HG02981 (cell line): ENCODE results near the gene NDOR1.

ENCODE experiments used
- ATAC-seq: cut with Tn5 transposase; IDR thresholded peaks from one replicate; pipeline ENCODE4 v1.9.1; 2021; ENCODE audit warnings: mild to moderate bottlenecking, moderate library complexity; ENCODE audit not compliant: unreplicated experiment

The NDOR1 gene

DNA sequence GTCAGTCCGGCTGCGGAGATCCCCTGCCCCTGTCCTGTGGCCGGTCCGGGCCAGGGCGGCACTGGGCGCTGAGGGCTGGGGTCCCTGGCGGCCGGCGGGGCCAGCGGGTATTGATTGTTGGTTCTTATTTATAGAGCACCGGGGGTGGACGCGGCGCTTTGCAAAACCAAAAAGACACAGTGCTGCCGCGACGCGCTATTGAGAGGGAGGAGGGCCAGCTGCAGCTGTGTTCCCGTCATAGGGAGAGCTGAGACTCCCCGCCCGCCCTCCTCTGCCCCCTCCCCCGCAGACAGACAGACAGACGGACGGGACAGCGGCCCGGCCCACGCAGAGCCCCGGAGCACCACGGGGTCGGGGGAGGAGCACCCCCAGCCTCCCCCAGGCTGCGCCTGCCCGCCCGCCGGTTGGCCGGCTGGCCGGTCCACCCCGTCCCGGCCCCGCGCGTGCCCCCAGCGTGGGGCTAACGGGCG is 38.2 kb upstream of the NDOR1 start:
- no peak for ATAC-seq

DNA sequence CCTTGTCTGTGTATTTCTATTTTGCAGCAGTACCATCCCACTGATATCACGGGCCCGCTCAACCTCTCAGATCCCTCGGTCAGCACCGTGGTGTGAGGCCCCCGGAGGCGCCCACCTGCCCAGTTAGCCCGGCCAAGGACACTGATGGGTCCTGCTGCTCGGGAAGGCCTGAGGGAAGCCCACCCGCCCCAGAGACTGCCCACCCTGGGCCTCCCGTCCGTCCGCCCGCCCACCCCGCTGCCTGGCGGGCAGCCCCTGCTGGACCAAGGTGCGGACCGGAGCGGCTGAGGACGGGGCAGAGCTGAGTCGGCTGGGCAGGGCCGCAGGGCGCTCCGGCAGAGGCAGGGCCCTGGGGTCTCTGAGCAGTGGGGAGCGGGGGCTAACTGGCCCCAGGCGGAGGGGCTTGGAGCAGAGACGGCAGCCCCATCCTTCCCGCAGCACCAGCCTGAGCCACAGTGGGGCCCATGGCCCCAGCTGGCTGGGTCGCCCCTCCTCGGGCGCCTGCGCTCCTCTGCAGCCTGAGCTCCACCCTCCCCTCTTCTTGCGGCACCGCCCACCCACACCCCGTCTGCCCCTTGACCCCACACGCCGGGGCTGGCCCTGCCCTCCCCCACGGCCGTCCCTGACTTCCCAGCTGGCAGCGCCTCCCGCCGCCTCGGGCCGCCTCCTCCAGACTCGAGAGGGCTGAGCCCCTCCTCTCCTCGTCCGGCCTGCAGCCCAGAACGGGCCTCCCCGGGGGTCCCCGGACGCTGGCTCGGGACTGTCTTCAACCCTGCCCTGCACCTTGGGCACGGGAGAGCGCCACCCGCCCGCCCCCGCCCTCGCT is 37.5 kb upstream of the NDOR1 start:
- no peak for ATAC-seq

DNA sequence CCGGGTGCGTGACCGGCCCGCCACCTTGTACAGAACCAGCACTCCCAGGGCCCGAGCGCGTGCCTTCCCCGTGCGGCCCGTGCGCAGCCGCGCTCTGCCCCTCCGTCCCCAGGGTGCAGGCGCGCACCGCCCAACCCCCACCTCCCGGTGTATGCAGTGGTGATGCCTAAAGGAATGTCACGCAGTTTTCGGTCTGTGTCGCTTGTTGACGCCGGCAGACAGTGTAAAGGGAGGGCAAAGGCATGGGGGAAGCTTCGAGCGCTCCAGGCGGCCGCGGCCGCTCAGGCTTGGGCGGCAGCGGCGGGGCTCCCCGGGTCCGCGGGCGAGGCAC is 37.0 kb upstream of the NDOR1 start:
- ATAC-seq, result no peak

DNA sequence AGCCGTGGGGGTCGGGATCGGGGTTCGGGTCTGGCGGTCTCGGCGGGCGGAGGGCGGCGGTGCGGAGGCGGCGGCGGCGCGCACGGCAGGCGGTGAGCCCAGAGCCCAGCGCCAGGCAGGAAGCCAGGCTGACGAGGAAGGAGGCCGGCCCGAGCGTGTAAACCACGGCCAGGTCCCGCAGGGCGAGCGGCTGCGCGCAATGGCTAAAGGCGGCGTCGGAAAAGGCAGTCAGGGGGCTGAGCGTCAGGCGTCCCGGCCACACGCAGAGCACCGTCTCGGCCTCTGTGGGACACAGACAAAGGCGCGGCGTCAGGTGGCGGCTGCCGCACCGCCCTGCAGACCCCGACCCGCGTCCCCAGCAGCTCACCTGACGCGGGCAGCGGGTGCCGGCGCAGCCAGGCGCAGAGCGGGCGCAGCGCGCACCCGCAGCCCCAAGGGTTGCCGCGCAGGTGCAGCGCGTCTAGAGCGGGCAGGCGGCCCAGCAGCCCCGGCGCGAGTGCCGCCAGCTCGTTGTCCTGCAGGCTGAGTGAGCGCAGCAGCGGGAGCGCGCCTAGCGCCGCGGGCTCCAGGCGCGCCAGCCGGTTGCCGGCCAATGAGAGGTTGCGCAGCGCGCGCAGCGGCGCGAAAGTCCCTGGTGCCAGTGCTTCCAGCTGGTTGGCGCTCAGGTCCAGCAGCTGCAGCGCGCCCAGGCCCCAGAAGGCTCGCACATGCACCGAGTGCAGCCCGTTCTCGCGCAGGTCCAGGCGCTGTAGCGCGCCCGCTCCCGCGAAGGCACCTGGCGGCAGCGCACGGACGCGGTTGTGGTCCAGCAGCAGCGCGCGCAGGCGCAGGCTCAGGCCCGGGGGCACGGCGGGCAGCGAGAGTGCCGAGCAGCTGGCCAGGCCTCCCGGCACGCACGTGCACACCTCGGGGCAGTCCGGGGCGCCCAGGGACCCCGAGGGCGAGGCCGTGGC is 36.3 kb upstream of the NDOR1 start:
- ATAC-seq, result no peak

DNA sequence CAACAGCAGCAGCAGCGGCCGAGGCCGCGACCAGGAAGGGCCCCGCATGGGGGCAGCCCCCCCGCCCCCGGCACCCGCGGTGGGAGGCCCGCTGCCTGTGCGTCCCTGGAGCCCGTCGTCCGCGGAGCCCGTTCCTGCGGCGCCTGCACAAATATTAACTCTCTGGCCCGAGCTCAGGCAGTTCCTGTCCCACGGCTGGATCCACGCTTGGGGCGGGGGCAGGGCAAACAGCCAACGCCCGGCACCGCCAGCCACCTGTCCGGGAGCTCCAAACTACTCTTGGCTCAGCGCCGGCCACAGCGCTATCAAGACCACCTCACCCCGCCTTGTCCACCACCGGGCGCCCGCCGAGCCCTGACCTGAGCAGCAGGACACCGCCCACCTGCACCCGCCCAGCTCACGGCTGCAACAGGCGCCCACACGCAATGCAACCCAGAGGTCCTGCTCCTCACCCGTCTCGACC is 35.6 kb upstream of the NDOR1 start, which contains the start of gene LRRC26:
LRRC26 (minus strand) TSS at position 156 of the 463 bp plus-strand sequence; CDS start at position 48, 108 bp downstream.
- no peak for ATAC-seq

DNA sequence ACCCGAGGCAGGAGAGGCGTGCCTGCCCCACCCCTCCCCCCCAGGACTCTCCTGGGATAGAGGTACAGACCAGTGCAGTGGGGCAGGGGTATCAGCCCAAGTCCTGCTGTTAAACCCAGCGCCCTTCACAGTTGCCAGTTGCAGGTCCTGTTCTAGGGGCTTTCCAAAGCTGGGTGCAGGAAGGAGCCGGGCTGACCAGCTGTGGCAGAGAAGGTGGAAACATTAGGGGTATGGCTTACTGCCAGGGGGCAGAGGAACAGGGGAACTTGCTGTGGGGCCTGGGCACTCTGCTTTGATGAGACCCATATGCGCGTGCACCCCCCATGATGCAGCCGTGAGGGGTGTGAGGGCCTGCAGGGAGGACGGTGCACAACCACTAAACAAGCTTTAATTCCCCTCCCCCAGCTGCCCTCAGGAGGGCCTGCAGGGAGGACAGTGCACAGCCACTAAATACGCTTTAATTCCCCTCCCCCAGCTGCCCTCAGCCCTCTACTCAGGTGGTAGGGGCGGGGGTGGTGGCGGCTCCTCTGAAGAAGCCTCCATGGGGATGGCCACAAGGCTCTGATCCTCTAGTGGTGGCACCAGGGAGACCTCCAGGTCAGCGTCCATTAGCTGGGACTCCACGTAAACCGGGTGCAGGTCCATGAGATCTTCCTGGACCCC is 34.9 kb upstream of the NDOR1 start:
- ATAC-seq, result no peak

DNA sequence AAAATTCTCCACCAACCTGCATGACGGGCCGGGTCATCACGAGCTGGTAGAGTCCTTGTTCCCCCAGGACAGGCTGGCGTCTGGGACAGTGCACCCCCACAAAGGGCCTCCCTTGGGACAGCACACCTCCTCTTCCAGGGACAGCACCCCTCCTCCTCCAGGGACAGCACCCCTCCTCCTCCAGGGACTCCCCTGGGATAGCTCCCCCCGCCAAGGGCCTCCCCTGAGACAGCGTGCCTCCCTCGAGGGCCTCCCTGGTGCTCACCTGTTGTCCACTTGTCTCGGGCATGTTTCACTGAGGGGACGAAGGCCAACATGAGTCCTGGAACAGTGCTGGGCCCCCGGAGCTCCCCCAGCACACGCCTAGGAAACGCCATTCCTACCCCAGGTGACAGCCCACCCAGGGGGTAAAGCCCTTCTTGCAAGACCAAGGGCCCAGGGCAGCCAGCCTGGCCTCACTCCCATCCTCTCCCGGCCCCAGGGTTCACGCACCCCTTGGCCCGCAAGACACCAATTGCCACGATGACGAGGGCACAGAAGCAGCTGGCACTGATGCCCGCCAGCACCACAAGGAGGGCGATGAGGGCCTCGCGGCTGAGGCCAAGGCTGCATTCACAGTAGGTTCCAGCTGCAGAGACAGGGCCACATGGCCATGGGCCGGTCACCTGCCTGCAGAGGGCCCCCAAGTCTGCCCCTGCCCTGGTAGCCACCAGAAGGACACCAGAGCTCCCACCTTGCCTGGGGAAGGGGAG is 34.2 kb upstream of the NDOR1 start:
- no peak for ATAC-seq

DNA sequence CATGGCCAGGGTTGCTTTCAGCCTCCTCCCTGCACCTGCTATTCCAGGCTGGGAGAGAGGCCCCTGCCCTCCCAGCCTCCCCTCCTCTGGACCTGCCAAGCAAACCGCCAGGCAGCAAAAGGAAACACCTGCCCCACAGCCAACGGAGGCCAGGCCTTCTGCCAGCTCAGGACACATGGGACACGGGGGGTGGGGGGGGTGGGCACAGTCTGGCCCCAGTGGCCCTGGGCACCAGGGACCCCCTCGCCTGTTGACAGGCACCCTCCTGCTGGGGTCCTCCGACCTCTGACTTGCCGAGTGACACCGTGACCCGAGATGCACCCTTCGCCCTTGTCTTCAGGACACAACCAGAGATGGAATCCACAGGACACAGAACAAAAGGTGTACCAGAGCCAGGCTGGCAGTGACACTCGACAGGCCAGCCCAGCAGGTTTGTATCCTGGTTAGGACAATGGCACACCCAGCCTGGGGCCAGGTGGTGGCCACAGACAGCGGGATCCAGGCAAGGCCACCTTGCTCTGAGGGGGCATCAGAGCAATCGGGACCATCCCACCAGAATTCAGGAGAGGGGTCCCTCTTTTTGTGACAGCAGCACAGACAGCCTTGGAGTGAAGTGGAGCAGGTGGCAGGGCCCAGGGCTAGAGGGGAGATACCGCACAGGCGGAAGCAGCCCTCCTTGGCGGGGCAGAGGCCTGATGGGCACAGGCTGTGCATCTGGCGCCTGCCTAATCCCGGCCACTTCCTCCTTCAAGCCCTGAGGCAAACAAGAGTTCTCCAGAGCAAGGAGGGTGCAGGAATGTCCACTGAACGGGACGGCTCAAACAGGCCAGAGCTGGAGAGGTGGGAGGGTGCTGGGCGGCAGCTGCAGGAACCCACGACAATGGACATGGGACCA is 32.4 kb upstream of the NDOR1 start:
- ATAC-seq, result no peak

DNA sequence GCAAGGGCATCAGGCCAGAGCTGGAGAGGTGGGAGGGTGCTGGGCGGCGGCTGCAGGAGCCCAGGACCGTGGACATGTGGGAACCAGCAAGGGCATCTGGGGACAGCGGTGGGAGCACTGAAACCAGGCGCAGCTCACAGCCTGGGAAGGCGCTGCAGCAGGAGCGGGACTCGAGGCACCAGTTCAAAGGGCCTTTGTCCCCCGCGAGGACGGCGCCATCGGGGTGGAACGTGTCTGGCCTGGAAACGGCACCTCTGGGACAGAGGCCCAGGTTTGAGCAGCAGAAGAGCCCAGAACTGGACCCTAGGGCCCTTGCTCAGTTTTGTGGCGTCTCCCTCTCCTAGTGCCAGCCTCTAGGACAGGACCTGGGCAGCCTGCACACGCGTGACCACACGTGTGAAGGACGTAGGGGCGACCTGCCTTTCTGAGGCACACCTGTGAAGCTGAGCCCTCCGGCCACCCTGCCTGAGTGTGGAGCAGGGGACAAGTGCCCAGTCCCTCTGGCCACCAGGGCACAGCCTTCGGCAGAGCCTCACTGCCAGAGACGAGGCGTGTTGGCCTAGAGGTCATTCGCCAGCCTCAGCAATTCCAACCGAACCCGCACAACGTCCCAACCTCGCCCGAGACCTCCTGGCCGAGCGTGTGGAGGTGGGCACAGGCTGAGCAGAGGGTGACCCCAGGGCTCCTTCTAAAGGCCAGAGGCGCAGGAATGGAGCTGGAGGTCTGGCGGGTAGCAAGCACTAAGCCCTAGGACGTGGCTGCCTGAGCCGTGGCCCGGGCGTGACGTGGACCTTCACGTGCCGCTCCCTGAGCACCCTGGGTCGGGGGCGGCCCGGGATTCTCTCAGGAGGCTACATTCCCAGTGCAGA is 31.5 kb upstream of the NDOR1 start:
- no peak for ATAC-seq

DNA sequence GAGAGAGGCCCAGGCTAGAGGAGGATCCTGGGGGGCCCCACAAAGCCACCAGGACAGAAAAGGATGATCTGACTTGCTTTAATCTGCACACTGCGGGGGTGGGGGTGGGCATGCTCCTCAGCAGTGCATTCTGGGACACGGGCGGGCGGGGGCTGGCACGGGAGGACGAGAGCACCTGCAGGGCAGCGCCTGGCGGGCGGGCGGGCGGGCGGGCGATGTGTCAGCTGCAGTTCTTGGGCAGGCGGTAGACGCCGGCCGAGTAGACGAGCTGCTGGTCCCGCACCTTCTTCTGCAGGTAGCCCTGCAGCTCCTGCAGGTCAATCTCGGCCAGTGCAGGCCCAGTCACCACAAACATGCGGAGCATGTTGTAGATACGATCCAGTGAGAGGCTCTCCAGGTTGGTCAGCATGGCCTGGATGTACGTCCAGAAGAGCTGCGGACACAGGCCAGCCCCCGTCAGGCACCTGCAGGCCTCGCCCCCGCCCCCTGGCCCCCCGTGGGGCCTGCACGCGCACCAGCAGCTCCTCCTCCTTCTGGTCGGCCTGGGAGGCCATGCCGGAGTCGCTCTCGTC is 30.7 kb upstream of the NDOR1 start:
- ATAC-seq, result no peak

DNA sequence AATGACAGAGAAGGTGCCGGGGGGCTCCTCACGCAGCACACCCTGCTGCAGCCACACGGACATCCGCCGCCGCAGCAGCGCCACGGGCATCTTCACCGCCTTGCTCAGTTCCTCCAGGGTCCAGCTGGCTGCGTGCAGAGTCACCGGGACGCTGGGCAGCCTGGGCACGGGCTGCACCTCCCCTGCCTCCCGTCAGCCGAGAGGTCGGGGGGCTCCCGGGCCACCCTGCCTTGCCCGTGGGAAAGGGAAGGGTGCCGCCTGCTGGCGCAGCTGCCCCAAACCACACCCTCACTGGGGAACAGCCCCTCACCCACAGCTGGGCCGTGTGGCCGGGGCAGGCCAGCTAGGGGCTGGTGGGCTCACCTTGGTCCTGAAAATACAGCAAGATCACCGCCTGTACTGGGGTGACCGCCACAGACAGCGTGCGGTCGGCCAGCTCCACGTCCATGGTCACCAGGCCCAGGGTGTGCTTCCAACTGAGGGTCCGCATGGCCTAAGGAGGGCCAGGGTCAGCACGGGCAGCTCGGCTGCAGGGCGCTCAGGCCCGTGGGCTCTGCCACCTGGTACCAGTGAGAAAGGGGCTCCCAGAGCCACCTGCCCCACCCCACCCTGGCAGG is 30.0 kb upstream of the NDOR1 start:
- ATAC-seq, result no peak

DNA sequence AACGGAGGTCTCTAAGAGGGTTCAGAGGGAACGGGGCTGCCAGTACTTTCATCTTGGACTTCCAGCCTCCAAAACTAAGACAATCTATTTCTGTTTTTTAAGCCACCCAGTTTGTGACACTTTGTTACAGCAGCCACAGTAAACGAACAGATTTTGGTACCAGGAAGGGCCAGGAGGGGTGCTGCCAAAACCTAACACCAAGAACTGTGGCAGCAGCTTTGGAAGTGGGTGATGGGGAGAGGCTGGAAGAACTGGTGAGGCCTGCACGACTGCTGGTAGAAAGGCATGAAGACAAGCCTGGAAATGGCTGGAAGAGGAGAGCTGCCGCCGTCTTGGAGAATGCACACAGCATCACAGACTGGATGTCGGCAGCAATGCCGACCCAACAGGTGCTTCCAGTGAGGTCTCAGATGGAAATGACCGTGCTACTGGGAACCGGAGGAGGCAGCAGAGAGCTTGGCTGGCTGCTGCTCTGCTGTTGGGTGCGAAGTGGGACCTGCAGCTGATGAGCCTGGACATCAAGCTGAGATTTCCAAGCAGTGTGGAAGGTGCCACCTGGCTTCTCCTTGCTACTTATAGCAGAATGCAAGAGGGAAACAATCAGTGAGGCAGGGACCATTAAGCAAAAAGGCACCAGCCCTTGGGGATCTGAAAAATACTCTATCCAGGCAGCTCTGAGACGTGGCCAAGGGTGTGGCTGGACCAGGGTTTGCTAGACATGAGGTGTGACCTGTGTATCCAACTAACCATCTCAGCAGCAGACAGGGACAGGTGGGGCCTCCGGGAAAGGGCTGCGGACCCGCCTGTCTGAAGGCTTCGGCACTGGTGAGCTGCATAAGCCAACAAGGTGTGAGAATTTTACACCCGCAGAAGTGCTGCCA is 29.0 kb upstream of the NDOR1 start:
- no peak for ATAC-seq

DNA sequence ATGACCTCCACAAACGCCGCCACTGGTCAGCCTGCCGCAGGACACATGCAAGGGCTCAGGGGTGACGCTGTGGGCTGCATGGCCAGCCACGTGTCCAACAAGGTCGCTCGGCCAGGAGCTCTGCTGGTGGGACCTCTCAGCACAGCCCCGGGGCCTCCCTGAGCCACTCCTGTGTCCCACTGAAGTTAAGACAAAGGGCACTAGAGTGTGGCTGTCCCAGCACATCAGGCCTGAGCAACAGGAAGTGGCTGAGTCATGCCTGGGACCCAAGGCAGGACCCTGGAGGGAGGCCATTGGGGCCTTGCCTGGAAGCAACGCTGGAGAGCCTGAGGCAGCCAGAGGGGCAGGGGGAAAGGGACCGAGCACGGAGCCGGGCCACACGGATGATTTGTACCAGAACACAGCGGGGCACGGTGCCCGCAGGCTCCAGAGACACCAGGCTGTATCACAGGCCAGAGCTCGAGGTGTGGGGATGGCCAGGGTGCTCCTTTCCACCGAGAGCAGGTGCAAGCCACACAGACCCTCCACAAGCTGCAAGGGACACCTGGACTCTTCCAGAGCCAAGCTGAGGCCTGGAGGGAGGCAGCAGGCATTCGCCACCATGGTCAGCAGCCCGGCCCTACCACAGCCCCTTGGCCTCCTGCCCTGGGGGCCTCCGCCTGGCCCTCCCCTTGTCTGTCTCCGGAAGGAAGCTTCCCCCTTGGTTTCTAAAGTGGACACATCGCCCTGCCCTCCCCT is 27.1 kb upstream of the NDOR1 start:
- no peak for ATAC-seq

DNA sequence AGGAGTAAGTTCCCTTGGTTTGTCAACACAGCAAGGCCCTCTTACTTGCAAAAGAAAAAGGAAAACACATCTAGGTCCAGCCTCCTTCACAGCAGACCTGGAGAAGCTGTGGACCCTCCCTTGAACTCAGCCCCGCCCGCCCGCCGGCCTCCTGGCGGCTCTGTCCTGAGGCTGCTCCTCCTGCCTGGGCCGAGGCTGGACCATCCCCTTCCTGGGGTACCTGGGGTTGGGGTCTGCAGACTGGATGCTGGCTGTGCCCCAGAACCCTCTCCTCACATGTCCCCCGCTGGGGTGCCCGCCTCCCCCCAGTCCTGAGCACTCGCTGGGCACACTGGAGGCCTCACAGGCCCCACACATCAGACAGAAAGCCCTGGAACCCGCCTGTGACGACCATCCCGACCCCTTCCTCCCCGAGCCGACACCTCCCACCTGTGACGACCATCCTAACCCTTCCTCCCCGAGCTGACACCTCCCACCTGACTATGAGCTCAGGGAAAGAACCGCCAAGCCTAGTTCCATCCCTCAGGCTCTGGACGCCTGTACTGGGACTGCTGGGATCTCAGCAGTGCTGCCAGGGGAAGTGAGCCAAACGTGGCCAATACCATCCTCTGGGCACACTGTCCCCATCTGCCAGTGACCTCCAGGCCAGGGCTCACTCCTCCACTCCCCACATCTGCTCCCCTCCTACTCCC is 26.4 kb upstream of the NDOR1 start:
- ATAC-seq, result no peak

DNA sequence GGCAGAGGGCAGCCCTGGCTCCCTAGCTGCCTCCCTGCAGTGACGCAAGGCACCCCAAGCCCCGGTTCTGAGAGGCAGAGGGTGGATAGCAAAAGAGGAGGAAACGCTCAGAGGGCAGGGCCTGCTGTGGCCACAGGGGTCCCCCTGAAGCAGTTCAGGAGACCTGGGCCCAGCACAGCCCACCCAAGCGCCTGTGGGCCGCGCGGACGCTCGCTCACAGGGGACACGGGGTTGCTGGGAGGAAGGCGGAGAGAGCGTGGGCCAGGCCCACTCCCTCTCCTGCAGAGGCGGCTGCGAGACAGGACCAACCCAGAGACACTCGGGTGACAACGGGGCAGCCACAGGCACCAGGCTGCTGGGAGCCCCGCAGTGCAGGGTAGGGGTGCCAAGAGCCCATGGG is 25.7 kb upstream of the NDOR1 start:
- ATAC-seq, result no peak
